Astrocyte of the spinal cord (primary cell): Measurements from ENCODE around the gene RNF115.
"Not testable (repeated sequence)": the region's sequence is repeated elsewhere in the genome, so short reads cannot be mapped to it uniquely, and the experiment has no call there.

Source experiments
- DNase-seq: peaks from one replicate; pipeline ENCODE4 v3.0.0; 2011; ENCODE audit warnings: low read depth, low spot score
- H3K4me3 ChIP-seq: 2 replicates; pipeline ENCODE4 v1.5.1; 2011; ENCODE audit warnings: low read depth, mild to moderate bottlenecking, low read length, moderate library complexity
- CTCF ChIP-seq: IDR thresholded peaks from 2 replicates; pipeline ENCODE4 v1.5.1; 2012; ENCODE audit warnings: low read depth, mild to moderate bottlenecking, low read length, inconsistent platforms
- in situ Hi-C: cut with HindIII; loops from 2 replicates; pipeline ENCODE4 v1.10.0; 2017; ENCODE audit warnings: low sequenced_read_pairs

The RNF115 gene

GRCh38 chr1:145777357-145778145, 46.3 kb downstream of the RNF115 start:
- H3K4me3 ChIP-seq, result no peak overlapping the region
- no peak for TF ChIP-seq CTCF
- no peak for DNase-seq
- in situ Hi-C loops, result no loop called here

- no peak for TF ChIP-seq CTCF
- no peak for DNase-seq
- no peak overlapping the region for H3K4me3 ChIP-seq
- in situ Hi-C loops, result no loop called here
These were observed 50.5 kb downstream of the RNF115 start for GRCh38 chr1:145773423-145773822.

GRCh38 chr1:145771056-145771455, 52.8 kb downstream of the RNF115 start:
- no peak overlapping the region for H3K4me3 ChIP-seq
- no peak for TF ChIP-seq CTCF
- in situ Hi-C loops, result no loop called here
- no peak for DNase-seq

DNA sequence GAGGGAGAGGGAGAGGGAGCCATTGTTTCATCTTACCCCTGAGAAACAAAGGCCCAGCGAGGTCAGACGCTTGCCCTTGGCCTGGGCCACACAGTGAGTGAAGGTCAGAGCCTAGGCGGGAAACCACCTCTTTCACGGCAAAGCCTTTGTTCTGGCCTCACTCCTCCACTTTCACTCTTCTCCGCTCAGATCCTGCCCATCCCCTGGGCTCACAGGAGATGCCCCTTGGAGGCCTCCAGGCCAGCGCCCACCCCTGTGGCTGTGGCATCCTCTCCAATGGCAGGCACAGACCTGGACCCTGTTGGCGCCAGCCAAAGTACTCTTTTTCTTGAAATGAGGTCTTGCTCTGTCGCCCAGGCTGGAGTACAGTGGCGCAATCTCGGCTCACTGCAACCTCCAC, 55.9 kb downstream of the RNF115 start:
- DNase-seq, H3K4me3 ChIP-seq, in situ Hi-C loops: not testable (repeated sequence)

GRCh38 chr1:145766926-145767325, 57.0 kb downstream of the RNF115 start:
- H3K4me3 ChIP-seq, DNase-seq, in situ Hi-C loops: not testable (repeated sequence)

- DNase-seq, in situ Hi-C loops, H3K4me3 ChIP-seq: not testable (repeated sequence)
These were observed 58.1 kb downstream of the RNF115 start for GRCh38 chr1:145765585-145766360.

- H3K4me3 ChIP-seq, in situ Hi-C loops, DNase-seq: not testable (repeated sequence)
These were observed 58.8 kb downstream of the RNF115 start for GRCh38 chr1:145765127-145765526.

DNA sequence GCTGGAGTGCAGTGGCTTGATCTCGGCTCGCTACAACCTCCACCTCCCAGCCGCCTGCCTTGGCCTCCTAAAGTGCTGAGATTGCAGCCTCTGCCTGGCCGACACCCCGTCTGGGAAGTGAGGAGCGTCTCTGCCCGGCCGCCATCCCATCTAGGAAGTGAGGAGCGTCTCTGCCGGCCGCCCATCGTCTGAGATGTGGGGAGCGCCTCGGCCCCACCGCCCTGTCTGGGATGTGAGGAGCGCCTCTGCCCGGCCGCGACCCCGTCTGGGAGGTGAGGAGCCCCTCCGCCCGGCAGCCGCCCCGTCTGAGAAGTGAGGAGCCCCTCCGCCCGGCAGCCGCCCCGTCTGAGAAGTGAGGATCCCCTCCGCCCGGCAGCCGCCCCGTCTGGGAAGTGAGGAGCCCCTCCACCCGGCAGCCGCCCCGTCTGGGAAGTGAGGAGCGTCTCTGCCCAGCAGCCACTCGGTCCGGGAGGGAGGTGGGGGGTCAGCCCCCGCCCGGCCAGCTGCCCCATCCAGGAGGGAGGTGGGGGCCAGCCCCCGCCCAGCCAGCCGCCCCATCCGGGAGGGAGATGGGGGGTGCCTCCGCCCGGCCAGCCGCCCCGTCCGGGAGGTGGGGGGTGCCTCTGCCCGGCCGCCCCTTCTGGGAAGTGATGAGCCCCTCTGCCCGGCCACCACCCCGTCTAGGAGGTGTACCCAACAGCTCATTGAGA, 59.5 kb downstream of the RNF115 start:
- H3K4me3 ChIP-seq, in situ Hi-C loops, DNase-seq: not testable (repeated sequence)

DNA sequence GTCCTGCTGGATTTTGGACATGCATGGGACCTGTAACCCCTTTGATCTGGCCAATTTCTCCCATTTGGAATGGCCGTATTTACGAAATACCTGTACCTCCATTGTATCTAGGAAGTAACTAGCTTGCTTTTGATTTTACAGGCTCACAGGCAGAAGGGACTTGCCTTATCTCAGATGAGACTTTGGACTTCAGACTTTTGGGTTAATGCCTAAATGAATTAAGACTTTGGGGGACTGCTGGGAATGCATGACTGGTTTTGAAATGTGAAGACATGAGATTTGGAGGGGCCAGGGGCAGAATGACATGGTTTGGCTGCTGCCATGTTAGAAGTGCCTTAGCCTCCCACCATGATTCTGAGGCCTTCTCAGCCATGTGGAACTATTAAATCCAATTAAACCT, 61.9 kb downstream of the RNF115 start:
- DNase-seq, in situ Hi-C loops, H3K4me3 ChIP-seq: not testable (repeated sequence)

DNA sequence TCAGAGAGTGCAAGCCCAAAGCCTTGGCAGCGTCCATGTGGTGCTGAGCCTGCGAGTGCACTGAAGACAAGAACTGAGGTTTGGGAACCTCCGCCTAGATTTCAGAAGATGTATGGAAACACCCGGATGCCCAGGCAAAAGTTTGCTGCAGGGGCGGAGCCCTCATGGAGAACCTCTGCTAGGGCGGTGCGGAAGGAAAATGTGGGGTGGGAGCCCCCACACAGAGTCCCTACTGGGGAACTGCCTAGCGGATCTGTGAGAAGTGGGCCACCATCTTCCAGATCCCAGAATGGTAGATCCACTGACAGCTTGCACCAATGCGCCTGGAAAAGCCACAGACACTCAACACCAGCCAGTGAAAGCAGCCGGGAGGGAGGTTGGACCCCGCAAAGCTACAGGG, 62.4 kb downstream of the RNF115 start:
- DNase-seq, in situ Hi-C loops, H3K4me3 ChIP-seq: not testable (repeated sequence)

DNA sequence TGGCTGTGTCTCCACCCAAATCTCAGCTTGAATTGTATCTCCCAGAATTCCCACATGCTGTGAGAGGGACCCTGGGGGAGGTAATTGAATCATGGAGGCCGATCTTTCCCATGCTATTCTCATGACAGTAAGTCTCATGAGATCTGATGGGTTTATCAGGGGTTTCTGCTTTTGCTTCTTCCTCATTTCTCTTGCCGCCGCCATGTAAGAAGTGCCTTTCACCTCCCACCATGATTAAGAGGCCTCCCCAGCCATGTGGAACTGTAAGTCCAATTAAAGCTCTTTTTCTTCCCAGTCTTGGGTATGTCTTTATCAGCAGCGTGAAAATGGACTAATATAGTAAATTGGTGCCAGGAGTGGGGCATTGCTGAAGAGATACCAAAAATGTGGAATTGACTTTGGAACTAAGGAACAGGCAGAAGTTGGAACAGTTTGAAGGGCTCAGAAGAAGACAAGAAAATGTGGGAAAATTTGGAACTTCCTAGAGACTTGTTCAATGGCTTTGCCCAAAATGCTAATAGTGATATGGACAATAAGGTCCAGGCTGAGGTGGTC, 63.4 kb downstream of the RNF115 start:
- DNase-seq, H3K4me3 ChIP-seq, in situ Hi-C loops: not testable (repeated sequence)
